Right forelimb (tissue), 1 donor: ENCODE measurements around the gene LIPC.

Source experiments
- DNase-seq: peaks from one replicate; pipeline ENCODE4 v3.0.0-alpha.2; 2018

LIPC gene

GRCh38 chr15:58477170-58477569 is 45.4 kb downstream of the LIPC start:
- no peak for DNase-seq

DNA sequence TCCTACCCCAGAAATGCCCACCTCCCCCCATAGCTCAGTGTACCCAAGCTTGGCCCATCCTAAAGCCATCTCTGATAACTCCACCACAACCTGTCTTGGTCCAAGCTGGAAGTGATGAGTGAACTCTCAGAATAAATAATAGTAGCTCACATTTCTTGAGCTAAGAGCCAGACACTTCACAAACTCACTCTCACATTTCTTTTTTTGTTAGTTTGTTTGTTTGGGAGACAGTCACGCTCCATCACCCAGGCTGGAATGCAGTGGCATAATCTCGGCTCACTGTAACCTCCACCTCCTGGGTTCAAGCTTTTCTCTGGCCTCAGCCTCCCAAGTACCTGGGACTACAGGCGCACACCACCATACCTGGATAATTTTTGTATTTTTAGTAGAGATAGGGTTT is 46.2 kb downstream of the LIPC start:
- DNase-seq: no peak

DNA sequence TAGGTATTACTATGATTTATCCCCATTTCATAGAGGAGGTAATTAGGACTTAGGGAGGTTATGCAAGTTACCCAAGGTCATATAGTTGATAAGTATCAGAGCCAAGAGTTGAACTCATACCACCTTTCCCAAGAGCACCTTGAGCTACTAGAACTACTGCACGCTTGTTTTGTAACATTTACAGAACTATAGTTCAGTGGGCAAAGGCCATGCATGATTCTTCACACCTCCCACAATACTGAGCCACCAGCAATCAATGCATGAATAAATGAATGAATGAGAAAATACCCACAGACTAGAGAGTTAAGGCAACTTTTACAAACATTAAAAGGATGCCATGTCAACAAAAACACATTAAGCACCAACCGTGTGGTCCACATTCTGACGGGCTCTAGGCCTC is 46.8 kb downstream of the LIPC start:
- no peak for DNase-seq

- DNase-seq: no peak
Observed at GRCh38 chr15:58479941-58480340, 48.1 kb downstream of the LIPC start.

DNA sequence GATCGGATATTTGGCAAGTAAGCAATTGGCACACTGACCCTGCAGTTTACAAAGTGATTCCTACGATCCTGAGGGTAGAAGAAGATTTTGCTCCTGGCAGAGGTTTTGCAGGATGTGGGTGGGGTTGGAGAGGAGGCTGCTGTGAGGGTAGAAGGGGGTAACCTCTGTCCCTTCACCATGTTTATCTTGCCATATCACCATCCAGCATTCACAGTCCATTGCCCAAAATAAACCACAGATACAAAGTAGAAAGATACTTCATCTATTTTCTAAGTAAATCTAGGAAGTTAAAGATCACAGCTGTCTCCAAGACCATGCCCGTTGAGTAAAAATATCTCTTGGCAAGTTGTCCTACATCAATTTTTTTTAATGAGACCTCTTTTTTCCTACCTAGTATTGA is 51.6 kb downstream of the LIPC start:
- DNase-seq: no peak

DNA sequence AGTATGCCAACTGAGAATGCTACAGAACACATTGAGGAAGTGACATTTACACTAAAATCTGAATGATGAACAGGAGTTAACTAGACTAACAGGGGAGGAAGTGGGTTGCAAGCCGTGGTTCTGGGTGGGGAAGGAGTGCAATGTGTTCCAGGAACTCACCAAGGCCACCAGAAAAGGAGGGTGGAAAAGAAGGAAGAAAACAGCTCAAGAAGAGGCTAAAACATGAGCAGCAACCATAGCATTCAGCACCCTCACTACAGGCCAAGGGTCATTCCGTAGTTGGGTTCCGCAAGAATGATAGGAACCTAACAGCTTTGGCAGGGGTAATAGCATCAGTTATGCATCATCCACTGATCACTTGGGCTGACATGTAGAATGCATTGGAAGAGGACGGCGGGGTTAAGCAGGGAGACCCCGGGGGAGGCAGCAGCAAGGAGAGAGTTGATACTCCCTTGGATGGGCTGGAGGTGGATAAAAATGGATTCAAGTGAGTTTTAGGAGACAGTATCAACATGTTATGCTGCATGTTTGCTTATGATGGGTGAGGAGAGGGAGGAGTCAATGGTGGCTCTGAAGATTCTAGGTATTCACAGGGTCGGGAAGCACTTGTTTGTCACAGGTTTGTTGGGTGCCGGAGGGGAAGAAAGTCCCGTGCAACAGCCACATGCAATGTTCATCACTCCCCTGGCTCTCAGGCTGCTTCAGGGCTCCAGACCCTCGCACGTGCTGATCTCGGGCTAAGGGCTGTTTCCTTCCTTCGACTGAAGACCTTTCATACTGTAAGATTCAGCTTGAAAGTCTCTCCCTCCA is 53.2 kb downstream of the LIPC start:
- no peak for DNase-seq

GRCh38 chr15:58486062-58486461 is 54.3 kb downstream of the LIPC start:
- DNase-seq: no peak

DNA sequence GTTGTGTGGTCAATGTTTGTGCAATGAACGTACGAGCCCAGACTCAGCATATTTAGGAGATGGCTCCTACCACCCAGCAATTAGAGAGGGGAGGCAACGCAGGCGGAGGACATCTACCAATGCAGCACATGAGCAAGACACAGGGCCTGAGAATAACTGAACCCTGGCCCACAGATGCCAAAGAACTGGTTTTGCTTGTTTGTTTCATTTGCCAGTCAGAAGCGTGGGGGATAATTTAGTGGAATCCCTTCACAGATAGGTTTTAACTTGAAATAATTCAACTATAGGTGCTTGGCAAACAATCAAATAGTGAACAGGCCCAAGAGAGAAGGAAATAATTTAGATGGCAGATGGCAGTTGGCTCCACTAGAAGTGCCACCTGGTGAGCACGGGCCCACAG is 54.8 kb downstream of the LIPC start:
- no peak for DNase-seq

GRCh38 chr15:58487041-58487723 is 55.4 kb downstream of the LIPC start:
- DNase-seq: no peak

- no peak for DNase-seq
Observed at GRCh38 chr15:58487724-58488120, 55.9 kb downstream of the LIPC start.

GRCh38 chr15:58489289-58490085 is 57.7 kb downstream of the LIPC start:
- DNase-seq: no peak

DNA sequence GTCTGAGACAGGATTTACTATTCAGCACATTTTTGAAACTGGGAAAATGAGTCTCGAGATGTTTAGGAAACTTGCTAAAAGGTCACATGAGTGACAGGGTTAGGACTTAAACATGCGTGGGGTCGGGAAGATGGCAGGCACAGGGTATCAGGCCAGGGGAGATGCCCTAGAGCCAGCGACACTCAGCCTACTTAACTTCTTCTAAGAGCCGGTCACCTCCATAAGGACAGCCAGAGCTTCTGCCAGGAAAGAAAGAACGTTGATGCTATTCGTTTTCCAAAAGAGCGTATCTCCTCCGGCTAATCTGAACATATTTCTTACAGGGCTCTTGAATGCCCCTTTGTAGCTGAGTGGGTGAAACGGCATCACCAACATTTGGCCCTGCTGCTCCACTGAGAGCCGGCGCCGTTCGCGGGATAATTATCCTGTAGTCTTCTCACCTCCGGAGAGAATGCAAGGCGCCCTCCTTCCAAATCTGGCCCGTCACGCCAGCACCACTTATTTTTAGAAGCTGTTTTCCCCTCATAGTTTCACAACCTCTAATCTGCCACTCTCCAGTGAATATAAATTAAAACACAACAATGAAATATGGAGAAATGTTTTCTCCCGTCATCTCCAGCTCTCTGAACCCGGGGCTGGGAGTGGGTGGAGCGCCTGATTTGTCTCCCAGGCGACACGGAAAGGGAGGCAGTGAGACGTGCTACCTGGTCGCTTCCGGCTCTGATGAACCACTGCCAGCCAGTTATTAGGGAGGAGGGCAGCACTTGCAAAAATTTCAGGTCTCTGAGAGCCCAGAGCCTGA is 58.5 kb downstream of the LIPC start:
- DNase-seq: no peak

GRCh38 chr15:58490888-58491473 is 59.2 kb downstream of the LIPC start:
- no peak for DNase-seq

DNA sequence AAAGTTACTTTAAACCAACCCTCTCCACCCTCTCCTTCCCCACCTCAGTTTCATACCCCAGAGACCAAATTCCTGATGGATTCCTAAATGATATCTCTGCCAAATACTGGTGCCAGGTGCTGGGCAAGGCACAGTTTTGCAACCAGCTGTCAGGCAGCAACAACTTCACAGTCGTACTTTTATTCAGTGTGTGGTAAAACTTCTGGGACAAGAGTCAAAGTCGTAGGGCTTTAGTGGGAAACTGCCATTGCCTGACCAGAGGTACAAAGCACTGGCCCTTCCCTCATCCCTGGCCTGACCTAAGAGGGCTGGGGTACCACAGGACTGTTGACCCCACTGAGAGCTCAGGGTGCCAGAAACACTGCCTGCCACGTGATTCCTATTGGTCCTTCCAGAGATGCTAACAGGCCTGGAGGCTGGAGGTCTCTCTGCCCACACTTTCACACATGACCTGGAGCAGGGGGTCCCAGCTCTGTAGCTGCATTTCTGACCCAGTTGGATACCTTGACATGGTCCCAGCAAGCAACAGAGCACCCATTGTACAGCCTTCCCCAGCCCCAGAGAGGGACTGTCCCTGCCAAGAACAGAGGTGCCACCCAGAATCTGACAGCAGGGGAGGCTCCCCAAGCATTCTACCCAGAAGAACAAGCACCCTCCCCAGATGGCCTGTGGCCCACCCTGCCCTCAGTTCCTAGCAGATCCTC is 59.9 kb downstream of the LIPC start:
- no peak for DNase-seq

- DNase-seq: no peak
Observed at GRCh38 chr15:58492661-58493397, 61.0 kb downstream of the LIPC start.

GRCh38 chr15:58494567-58494966 is 62.8 kb downstream of the LIPC start:
- DNase-seq: no peak

GRCh38 chr15:58495891-58496408 is 64.2 kb downstream of the LIPC start:
- no peak for DNase-seq

DNA sequence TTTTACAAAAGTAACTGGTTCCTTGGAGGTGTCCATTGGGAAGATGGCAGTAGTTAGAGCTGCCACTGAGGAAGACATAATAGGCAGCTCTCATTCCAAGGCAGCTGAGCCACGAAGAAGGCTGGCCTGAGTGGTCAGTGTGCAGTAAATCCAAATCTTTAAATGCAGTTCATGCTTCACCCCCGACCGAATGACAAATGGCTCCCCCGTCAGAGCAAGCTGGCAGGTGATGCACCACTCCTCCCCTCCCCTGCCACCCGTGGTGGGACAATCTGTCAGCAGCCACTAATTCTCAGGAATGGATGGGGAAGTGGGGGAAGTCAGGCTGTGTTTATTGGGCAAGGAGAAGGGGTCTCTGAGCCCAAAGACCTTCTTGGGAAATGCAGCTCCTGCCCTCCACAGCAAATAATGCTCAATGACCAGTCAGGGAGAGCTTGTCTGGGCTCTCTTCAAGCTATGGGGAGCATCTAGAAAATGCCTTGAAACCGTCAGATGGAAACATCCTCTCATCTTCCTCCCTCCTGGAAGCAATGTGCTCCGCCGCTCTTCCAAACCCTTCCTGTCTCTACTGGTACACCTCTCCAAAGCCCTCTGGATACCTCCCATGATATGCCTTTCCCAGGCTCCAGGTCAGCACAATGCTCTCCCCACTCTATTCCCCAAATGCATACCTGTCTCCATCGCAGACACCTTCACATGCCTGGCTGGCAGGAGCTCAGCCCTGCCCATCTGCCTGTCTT is 65.4 kb downstream of the LIPC start:
- no peak for DNase-seq

GRCh38 chr15:58498821-58499580 is 67.2 kb downstream of the LIPC start:
- no peak for DNase-seq
